ENCODE results near the gene OR7C1. TPM values are rescaled to one million over a fixed set of nuclear protein-coding genes. Genes with fewer than 3 reads are reported as not detected.

OR7C1 gene
- total and polyA plus RNA-seq, 2 of the 8 experiments (the other 6 are each of a cell fraction or from before 2014, with no cell fraction given): not detected

DNA sequence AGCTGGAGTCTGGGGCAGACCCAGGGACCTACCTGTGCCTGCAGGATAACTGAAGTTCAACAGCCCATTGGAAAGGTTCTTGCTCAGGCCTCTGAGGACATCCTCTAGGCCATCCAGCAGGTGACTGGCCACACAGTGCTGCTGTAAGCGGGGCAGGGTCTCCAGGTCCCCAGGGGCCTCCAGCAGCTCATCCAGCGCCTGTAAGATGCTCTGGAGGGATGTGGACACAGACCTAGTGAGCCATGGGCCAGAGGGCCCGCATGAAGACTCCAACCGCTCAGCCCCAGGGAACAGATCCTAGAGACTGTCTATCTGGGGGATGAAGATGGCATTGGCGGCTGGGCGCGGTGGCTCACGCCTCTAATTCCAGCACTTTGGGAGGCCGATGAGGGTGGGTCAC, 70.6 kb downstream of the OR7C1 start (continued):
- TF ChIP-seq RFX5 (IDR thresholded peaks at IDR 0.05; ENCODE audit: borderline replicate concordance, low read depth, low read length): no peak

All from H1 (cell line).